ENCODE data around the gene TEKT1.
"Not testable (repeated sequence)": the region's sequence is repeated elsewhere in the genome, so short reads cannot be mapped to it uniquely, and the experiment has no call there.

TEKT1 gene
- long read RNA-seq, donor 1 = 0 reads
- long read RNA-seq, donor 2 = 0 reads
- long read RNA-seq, donor 3 = 0 reads
- long read RNA-seq, donor 4 = 0 reads
- long read RNA-seq, donor 5 = 0 reads
- long read RNA-seq, donor 6 = 0 reads
- long read RNA-seq, donor 7 = 0 reads
- long read RNA-seq, donor 8 = 0 reads

DNA sequence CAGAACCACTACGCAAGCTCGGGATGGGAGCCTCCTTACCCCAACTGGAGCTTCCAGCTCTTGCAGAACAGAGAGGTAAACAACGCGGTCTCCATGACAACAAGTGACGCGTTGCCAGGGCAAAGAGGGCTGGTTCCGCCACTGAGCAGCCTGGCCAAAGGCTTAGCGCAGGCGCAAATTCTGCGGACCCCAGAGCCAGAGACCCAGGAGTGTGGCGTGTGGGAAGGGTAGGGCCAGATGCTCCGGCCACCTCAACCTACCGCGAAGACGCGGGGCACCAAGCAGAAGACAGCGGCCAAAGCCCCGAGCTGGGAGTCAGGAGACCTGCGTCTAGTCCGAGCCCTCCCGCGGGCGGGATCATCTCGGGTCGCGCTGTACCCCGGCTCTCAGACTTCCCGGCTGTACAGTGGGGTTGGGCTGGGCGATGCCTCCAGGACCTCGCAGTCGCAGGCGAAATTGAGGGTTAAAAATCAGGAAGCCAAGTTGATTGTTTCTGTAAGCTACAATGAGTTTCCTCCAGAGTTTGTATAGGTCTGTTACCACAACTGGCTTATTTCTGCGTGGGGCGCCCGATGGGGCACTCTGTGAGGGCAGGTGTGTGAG, at the start of gene TEKT1:
Gene TEKT1, minus strand, starts transcription at position 69 of the 603 bp plus-strand sequence. CDS start 1,353 bp downstream, outside the sequence.
- peak; percentile 57 for DNase-seq

DNA sequence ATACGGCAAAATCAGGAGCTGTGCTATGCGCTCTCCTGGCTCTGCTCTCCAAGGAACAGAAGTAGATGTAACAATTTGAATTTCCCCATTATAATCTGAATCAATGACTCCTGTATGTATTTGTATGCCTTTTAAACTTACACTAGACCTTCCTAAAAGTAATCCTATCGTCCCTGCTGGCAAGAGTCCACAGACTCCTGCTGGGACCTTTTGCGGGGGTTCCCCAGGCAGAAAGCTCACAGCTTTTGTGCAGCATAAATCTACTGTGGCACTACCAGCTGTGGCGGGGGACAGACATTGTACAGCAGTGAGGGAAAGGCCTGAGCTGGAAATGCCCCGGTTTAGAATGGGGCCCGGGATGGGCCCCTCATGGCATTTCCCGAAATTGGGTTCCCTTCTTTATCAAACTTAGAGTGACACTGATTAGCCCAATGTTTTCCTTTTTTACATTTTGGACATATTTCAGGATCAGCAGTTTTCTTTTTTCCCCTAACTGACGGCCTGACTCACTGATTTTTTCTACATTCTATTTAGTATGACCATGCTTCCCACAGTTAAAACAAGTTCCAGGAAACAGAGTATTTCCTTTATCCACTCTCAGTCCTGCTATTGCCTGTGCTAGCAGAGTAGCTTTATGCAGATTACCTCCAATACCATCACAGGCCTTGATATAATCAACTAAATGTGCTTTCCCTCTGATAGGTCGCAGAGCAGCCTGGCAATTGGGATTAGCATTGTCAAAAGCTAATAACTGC, 47.9 kb upstream of the TEKT1 start:
- DNase-seq = not testable (repeated sequence)

DNA sequence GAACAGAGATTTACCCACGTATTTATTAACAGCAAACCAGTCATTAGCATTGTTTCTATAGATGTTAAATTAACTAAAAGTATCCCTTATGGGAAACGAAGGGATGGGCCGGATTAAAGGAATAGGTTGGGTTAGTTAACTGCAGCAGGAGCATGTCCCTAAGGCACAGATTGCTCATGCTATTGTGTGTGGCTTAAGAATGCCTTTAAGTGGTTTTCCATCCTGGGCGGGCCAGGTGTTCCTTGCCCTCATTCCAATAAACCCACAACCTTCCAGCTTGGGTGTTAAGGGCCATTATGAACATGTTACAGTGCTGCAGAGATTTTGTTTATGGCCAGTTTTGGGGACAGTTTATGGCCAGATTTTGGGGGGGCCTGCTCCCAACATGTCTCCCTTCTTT, 43.7 kb upstream of the TEKT1 start:
- DNase-seq = not testable (repeated sequence)

DNA sequence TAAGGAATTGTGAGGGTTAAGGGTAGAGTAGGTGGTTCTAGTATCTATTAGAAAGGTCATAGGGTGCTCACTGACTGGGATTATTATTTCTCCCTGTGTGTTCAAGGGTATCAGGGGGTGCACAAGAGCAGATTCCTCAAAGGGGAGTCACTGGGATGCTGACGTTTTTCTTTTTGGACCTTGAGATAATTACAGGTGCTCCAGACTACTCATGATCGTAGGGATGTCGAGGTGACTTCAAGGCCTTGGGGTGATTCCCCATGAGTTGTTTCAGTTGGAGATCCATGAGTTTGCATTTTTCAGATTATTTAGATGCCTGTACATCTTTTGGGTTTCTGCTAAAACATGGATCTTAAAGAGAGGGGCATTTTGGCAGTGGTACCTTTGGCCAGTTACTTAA, 41.4 kb upstream of the TEKT1 start:
- no peak for DNase-seq

DNA sequence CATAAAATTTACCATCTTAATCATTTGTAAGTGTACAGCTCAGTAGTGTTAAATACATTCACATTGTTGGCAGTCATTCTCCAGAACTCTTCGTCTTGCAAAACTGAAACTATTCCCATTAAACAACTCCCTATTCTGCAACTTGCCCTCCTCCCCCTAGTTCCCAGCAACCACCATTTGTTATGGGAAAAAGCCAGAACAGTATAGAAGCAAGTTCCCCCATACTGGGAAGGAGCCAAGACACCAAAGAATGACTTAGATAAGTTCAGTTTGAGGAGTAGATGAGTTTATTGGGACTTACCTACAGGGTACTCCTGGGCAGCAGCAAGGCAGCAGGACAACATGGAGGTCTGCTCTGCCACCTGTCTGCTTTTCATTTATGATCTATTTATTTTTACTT, 39.3 kb upstream of the TEKT1 start:
- DNase-seq = no peak

DNA sequence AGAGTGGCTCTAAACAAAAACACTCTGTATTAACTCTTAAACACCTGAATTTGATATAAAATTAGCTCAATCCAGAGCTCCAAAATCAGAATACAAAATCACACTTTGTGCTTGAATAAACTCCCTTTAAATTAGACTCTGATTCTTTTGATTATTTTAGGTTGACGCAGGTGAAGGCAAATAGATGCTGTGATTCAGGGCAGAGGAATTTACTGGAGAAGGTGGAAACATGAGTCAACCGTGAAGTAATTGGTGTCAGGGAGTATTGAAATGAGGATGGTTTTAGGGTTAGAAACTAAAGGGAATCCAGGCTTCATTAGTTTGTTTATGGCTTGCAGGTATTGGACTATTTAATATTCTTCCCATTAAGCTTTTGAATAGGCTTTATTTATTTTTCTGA, 37.1 kb upstream of the TEKT1 start:
- DNase-seq = no peak

DNA sequence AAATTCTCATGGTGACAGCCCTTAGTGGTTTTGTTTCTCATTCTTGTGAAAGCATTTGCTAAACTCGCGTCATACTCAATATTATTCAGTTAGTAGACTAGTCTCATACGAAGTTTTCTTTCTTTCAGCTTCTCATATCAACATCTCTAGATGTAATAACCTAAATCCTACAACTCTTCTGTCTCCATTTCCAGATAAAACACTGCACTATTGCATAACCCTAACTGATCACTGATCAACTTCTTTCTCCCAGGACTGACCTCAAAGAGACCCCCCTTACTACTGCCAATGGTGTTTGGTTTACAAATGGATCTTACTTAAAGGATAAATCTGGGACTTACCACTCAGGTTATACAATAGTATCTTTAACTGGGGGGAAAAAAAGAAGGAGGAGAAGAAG, 36.3 kb upstream of the TEKT1 start:
- no peak for DNase-seq

DNA sequence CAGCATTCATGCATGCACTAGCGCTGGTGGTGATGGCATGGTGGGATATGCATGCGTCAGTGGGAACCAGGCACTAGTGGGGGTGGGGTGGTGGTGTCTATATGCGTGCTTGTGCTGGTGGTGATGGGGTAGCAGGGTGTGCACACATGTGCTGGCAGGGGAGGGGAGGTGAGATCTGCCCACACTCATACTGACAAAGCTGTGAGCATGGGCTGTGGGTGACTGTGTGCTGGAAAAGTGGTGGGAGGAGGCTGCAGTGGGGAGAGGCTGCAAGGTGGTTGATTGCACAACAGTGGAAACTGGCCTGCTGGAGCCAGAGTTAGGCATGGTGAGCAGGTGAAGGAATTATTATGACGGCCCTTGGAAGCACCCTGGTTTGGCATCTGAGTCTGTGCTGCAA, 31.3 kb upstream of the TEKT1 start:
- no peak for DNase-seq

DNA sequence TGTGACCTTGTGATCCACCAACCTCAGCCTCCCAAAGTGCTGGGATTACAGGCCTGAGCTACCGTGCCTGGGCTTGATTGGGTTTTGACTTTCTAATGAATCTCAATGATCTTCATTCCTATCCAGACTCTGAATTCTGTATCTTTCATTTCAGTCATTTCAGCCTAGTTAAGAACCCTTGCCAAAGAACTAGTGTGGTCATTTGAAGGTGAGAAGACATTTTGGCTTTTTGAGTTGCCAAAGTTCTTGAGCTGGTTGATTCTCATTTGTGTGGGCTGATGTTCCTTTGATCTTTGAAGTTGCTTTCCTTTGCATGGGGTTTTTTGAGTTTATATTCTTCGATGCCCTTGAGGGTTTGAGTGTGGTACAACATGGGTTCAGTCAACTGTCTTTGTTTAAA, 30.6 kb upstream of the TEKT1 start:
- no peak for DNase-seq

DNA sequence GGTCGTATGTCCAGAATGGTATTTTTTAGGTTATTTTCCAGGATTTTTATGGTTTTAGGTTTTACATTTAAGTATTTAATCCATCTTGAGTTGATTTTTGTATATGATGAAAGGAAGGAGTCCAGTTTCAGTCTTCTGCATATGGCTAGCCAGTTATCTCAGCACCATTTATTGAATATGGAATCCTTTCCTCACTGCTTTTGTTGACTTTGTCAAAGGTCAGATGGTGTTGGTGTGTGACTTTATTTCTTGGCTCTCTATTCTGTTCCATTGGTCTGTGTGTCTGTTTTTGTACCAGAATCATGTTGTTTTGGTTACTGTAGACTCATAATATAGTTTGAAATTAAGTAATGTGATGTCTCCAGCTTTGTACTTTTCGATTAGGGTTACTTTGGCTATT, 26.4 kb upstream of the TEKT1 start:
- no peak for DNase-seq

DNA sequence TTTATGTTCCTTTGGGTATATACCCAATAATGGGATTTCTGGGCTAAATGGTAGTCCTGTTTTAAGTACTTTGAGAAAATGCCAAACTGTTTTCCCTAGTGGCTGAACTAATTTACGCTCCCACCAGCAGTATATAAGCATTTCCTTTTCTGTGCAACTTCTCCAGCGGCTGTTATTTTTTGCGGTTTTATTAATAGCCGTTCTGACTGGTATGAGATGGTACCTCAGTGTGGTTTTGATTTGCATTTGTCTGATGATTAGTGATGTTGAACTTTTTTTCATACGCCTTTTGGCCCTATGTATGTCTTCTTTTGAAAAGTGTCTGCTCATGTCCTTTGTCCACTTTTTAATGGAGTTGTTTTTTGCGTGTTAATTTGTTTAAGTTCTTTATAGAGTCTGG, 25.8 kb upstream of the TEKT1 start:
- no peak for DNase-seq

DNA sequence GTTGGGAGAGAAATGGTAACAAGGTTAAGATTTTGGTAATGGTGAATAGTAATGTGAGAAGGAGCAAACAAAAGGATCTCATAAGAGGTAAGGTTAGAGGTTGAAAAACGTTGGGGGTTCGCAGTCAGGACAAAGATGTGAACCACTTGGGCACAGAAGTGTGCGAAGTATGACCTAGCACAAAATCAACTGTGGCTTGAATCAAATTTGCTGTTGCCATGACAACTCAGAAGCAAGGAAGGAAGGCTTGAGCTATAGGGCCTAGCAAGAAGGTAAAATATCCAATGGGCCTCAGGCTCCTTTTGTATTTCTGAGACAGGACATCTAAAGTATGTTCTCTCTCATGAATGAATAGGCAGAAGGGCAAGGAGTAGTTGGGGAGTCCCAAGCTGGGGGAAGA, 24.5 kb upstream of the TEKT1 start:
- no peak for DNase-seq

DNA sequence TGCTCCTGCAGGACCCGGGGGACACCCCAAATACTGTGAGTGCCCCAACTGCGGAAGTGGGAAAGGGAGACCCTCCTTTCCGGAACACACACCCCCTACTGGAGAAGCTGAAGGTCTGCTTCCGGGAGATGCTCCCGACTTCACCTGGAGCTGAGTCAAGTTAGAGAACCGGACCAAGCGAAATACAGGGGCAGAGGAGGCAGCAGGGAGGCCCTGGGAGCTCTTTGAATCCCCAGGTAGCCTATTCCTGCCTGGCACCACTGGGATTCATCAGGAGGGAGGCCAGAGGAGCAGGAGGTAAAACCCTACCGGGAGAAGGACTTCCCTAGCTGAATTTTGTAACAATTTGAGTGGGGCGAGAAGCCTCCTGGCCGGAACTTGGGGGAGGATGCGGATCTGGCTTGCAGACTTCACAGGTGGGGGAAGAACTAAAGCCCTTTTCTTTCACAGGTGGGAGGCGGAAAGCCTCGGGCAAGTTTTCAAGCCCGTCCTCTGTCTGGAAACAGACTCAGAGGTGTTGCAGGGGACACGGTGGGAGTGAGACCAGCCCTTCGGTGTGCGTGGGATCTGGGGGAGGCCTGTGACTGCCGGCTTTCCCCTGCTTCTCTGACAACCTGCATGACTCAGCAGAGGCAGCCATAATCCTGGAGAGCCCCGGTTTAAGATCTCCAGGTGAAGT, 22.4 kb upstream of the TEKT1 start:
- DNase-seq = peak; percentile 30

DNA sequence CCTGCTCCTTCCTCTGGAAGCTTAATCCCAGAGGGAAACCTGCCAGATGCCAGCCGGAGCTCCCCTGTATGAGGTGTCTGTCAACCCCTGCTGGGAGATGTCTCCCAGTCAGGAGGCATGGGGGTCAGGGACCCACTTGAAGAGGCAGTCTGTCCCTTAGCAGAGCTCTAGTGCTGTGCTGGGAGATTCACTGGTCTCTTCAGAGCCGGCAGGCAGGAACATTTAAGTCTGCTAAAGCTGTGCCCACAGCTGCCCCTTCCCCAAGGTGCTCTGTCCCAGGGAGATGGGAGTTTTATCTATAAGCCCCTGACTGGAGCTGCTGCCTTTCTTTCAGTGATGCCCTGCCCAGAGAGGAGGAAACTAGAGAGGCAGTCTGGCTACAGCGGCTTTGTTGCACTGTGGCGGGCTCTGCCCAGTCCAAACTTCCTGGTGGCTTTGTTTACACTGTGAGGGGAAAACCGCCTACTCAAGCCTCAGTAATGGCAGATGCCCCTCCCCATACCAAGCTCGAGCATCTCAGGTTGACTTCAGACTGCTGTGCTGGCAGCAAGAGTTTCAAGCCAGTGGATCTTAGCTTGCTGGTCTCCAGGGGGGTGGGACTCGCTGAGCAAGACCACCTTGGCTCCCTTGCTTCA, 17.1 kb upstream of the TEKT1 start:
- DNase-seq = not testable (repeated sequence)

DNA sequence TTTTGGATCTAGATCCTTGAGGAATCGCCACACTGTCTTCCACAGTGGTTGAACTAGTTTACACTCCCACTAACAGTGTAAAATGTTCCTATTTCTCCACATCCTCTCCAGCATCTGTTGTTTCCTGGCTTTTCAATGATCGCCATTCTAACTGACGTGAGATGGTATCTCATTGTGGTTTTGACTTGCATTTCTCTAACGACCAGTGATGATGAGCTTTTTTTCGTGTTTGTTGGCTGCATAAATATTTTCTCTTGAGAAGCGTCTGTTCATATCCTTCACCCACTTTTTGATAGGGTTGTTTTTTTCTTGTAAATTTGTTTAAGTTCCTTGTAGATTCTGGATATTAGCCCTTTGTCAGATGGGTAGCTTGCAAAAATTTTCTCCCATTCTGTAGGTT, 14.6 kb upstream of the TEKT1 start:
- DNase-seq = not testable (repeated sequence)

DNA sequence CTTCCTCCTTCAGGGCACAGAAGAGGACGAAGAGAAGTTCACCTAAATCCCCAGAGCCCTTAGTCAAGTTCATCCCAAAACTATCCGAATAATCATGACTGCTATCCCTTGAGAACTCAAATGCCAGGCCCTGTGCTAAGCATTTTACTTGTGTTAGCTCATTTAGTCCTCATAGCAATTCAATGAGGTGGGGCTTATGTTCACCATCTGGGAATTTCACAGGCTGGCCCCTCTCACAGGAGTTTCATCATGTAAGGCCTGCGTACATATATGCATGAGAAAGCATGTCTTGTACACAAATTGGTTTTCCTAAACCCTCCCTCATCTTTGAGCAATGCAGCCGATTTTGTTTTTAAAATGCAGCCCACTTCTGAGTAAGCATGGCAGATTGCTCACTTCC, 12.9 kb upstream of the TEKT1 start:
- not testable (repeated sequence) for DNase-seq

DNA sequence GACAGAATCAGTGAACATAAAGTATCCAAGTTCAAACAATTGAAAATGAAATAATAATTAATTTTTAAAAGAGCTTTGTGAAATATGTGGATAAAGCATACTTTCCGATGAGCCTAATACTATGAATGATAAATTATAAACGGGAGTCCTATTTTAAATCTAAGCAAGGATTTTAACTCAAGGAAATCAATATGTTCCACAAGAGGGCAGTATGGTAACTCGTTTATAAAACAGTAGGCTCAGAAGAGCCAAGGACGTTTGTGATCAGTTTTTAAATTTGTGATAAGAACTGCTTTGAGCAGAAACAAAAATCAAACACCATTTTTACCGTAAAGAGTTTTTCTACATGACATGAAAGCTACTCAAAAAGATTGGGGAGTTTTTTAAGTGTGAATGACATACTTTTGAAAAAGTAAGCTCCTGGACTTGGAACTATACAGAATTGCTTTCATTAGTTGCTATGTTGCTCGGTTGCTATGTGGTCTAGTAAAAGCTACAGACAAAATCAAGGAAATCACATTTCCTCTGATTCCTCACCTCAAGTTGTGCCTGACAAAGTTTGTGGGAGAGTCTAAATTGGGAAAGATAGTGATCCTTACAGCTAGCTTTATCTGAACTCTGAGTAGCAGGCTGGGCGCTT, 11.8 kb upstream of the TEKT1 start:
- DNase-seq = peak; percentile 13

DNA sequence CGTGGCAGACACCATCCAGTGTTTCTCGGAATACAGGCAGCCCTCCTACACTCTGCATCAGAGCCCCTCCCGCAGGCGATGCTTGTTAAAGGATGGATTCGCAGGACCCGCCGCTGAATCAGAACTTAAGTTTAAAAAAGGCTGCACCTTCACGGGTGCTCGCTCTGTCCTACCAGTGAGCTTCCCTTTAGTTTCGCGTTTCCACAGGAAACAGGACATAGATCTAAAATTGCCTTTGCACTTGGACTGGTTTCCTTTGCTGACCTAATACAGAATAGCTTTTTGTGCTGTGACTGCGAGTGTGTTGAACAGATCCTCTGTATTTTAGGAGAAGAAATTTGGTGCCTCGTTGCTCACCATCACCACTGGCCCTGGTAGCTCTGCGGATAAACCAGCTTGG, 10.2 kb upstream of the TEKT1 start:
- DNase-seq = not testable (repeated sequence)

DNA sequence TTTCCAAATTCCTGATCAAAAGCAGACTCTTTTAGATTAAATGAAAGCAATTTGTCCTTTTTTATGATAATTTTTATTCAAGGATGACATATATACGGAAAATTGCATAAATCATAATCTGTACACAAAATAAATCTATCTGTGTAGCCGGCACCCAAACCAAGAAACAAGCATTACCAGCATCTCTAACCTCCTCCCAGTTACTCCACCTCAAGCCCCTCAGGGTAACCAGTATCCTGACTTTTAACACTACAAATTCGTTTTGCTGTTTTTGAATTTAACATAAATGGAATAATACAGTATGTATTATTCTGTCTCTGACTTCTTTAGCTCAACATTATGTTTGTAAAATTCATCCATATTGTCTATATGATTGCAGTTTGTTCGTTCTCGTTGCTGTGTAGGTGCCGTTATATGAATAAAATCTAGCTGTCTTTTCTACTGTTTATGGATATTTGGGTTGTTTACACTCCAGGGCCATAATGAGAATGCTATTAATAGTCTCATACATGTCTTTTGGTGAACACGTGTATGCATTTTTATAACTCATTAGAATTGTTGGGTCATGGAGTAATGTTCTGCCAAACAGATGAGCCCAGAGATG, 1.0 kb downstream of the TEKT1 start:
- no peak for DNase-seq

DNA sequence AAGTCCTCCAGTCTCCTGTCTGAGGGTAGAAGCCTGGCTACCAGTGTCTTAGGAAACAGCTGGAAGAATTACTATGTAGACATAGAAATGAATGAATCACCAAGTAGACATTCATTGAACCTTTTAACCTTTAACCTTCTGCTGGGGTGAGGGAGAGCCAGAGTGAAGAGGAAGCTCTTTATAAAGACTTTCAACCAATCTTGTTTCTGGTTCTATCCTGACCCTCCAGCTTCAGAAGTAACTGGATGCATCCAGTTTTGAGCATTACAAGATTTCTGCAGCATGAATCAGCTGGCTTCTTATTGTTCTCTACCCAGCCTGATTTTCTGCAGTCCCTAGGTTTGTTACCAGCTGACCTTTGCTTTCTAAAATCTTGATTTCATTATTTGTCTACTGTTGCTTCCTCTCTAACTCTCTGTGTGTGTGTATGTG, 8.5 kb downstream of the TEKT1 start:
- DNase-seq = no peak

DNA sequence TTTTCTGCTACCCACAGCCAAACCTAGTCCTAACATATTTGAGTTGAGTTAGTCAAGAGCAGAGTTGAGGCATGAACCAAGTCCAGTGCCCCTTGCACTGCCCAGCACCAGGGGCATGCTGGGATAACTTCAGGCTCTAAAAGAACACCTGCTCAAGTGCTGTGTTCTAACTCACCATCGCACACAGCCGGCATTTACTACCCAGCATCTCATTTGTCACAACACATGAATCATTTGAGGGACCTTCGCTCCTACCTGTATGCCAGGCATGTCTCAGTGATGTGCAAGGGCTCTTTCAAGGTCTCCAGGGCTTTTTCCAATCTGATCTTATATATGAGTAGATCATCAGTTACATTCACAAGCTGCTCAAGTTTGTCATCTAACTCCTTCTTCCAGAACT, 12.6 kb downstream of the TEKT1 start:
- no peak for DNase-seq

DNA sequence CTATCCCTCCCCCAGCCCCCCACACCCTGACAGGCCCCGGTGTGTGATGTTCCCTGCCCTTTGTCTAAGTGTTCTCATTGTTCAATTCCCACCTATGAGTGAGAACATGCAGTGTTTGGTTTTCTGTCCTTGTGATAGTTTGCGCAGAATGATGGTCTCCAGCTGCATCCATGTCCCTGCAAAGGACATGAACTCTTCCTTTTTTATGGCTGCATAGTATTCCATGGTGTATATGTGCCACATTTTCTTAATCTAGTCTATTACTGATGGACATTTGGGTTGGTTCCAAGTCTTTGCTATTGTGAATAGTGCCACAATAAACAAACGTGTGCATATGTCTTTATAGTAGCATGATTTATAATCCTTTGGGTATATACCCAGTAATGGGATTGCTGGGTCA, 15.2 kb downstream of the TEKT1 start:
- DNase-seq = not testable (repeated sequence)
